Omental fat pad (tissue), 4 donors: ENCODE results near the gene SYNDIG1. TPM values are rescaled to one million over a fixed set of nuclear protein-coding genes. Genes with fewer than 3 reads are reported as not detected.
"Not testable (repeated sequence)": the region's sequence is repeated elsewhere in the genome, so short reads cannot be mapped to it uniquely, and the experiment has no call there.

Experiments used
- ATAC-seq: fragments of 150-250 bp; one replicate; pipeline ENCODE4 v1.9.1; 2016; ENCODE audit warnings: mild to moderate bottlenecking, moderate library complexity; ENCODE audit not compliant: low FRiP score
- DNase-seq: peaks from one replicate; pipeline ENCODE4 v3.0.0-alpha.2; 2019; ENCODE audit warnings: low spot score
- total RNA-seq, 4 donors: library from RNA; depleted of rRNA; stranded (reverse); fragments of >200 nt; gene quantifications; one replicate each; pipeline ENCODE4 v1.1.0, GENCODE V29; 2016
- TF ChIP-seq, protein P1 (sequence below), 3 donors: fragments of 450-650 bp; IDR thresholded peaks; one replicate each; pipeline ENCODE4 v1.5.1; 2016 to 2017; ENCODE audit warnings: antibody characterized with exemption in 3 of 3, mild to moderate bottlenecking in 3 of 3, moderate library complexity in 2 of 3

Gene SYNDIG1
- total RNA-seq, 4 donors from 2014 or later: 0.19 to 0.24 TPM; not detected in 2

- DNase-seq (no peak), ATAC-seq (no peak)
- TF ChIP-seq, protein P1, sequence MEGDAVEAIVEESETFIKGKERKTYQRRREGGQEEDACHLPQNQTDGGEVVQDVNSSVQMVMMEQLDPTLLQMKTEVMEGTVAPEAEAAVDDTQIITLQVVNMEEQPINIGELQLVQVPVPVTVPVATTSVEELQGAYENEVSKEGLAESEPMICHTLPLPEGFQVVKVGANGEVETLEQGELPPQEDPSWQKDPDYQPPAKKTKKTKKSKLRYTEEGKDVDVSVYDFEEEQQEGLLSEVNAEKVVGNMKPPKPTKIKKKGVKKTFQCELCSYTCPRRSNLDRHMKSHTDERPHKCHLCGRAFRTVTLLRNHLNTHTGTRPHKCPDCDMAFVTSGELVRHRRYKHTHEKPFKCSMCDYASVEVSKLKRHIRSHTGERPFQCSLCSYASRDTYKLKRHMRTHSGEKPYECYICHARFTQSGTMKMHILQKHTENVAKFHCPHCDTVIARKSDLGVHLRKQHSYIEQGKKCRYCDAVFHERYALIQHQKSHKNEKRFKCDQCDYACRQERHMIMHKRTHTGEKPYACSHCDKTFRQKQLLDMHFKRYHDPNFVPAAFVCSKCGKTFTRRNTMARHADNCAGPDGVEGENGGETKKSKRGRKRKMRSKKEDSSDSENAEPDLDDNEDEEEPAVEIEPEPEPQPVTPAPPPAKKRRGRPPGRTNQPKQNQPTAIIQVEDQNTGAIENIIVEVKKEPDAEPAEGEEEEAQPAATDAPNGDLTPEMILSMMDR (IDR thresholded peaks at IDR 0.05): no peak
Measured at GRCh38 chr20:24617757-24618450, 148.5 kb downstream of the SYNDIG1 start.

GRCh38 chr20:24618739-24619138, 149.3 kb downstream of the SYNDIG1 start:
- ATAC-seq (no peak), DNase-seq (no peak)
- TF ChIP-seq, protein P1 (IDR thresholded peaks at IDR 0.05): no peak

DNA sequence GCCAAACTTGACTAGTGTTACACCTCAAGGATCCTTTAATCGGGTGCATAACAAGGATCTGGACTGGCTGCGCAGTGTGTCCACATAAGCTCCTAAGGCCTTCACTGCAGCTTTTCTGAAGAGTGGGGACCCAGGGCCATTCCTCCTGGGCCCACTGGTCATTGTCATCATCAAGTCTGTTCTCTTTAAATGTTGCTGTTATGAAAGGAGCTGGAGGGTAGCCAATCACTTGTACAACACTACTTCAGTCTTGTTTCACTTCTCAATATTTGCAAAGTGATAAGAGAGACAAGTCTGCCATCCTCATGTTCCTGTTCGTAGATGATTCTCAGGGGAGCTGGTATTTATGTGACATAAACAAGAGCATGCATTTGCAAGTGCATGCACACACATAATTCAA, 149.8 kb downstream of the SYNDIG1 start:
- ATAC-seq: no peak
- DNase-seq: no peak
- TF ChIP-seq, protein P1 (IDR thresholded peaks at IDR 0.05): no peak

GRCh38 chr20:24620937-24621519, 151.6 kb downstream of the SYNDIG1 start:
- ATAC-seq (no peak), DNase-seq (no peak)
- TF ChIP-seq, protein P1 (IDR thresholded peaks at IDR 0.05): no peak

GRCh38 chr20:24622856-24623255, 153.4 kb downstream of the SYNDIG1 start:
- DNase-seq (no peak), ATAC-seq (no peak)
- TF ChIP-seq, protein P1 (IDR thresholded peaks at IDR 0.05): no peak

GRCh38 chr20:24626141-24626540, 156.7 kb downstream of the SYNDIG1 start:
- not testable (repeated sequence) for DNase-seq, ATAC-seq

- DNase-seq (no peak), ATAC-seq (no peak)
- TF ChIP-seq, protein P1 (IDR thresholded peaks at IDR 0.05): no peak
Measured at GRCh38 chr20:24627291-24627690, 157.9 kb downstream of the SYNDIG1 start.
